ENCODE data around the gene PHYH. TPM values are rescaled to one million over a fixed set of nuclear protein-coding genes. Genes with fewer than 3 reads are reported as not detected.

Gene PHYH
- total RNA-seq, 1 experiment from 2014 or later: 22.5 TPM

DNA sequence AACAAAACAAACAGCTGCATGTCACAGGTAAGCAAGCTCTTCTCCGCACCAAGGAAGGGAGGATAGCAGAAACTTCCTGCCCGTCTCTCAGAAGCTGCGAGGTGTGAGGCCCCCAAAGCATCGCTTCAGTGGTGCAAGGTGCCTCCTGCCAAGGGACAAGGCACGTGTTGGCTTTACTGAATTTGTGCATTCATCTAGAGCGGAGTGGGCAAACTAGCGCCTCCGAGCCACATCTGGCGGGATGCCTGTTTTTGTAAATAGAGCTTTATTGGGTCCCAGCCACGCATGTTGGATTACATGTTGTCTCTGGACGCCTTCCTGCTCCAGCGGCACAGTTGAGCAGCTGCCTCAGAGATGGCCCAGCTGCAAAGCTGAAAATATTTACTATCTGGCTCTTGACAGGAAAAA, 27.7 kb downstream of the PHYH start (continued):
- no peak for TF ChIP-seq TCF7 (CRISPR knock-in tag; IDR thresholded peaks at IDR 0.05; ENCODE audit: low read depth)

DNA sequence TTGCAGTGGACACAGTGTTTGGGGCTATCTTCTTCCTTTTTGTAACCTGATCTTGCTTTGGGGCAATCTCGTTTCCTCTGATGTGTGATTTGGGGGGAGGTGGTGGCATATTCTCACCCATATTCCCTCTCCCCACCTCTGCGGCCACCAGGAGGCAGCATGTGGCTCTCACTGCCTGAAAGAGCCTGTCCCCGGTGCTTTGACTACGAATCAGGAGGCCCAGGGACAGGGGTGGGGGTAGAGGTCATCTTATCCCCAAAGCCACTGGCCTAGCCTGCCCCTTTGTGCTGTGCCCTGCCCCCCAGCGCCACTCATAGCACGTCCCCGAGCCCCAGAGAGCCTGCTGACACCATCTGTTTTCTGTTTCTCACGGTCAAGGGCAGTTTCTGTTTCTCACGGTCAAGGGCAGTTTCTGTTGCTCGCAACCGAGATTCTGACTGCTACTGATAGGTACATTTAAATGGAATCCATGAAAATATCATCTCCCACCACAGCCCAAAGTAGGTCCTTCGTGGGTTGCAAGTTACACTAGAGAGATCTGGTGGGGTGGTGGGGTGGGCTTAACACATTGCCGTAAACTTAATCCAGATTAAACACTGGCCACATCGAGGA, 28.2 kb downstream of the PHYH start:
- peak; percentile 96 for ATAC-seq

DNA sequence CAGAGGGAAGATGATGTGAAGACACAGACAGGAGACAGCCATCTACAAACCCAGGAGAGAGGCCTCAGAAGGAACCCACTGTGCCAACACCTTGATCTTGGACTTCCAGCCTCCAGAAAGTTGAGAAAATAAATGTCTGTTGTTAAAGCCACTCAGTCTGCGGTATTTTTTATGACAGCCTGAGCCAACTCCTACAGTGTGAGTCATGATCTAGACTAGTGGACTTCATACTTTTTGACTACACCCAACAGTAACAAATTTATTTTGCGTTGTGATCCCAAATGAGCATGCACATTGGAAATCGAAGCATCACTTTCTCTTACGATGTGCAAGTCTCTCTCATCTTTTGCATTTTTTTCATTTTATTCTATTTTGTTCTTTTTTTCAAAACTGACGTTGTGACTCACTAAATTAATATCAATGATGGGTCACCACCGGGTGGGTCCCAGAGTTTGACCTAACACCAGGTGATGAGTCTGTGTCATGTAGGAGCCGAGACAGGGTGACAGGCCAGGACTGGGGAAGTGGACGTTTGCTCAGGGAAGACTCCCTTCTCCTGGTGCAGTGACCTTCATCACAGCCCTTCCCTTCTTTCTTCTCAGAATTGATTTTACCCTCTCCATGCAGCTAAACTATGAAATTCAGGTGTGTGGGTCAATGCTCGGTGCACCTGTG, 28.9 kb downstream of the PHYH start:
- H3K9me3 Mint-ChIP-seq: no peaks in the 10 kb centered on the region
- ChIA-PET POLR2A (no interaction called here), CTCF (interaction anchor here (1.3 to 2.7 kb wide), 2 partner anchors 28 to 265 kb away, joined by 3 to 24 read pairs; partner anchors contain the start of gene PHYH)
- no peaks in the 10 kb centered on the region for H3K36me3 Mint-ChIP-seq
- H3K4me1 Mint-ChIP-seq: peaks cover 39% of the 10 kb centered on the region
- no peaks in the 10 kb centered on the region for H3K27me3 Mint-ChIP-seq (ENCODE audit: low read depth)
- H3K4me3 Mint-ChIP-seq: no peak overlapping the region
- no peak for TF ChIP-seq ZBTB21 (CRISPR knock-in tag; IDR thresholded peaks at IDR 0.05; ENCODE audit: borderline replicate concordance)
- TF ChIP-seq, protein P1, sequence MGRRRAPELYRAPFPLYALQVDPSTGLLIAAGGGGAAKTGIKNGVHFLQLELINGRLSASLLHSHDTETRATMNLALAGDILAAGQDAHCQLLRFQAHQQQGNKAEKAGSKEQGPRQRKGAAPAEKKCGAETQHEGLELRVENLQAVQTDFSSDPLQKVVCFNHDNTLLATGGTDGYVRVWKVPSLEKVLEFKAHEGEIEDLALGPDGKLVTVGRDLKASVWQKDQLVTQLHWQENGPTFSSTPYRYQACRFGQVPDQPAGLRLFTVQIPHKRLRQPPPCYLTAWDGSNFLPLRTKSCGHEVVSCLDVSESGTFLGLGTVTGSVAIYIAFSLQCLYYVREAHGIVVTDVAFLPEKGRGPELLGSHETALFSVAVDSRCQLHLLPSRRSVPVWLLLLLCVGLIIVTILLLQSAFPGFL (CRISPR knock-in tag; IDR thresholded peaks at IDR 0.05; ENCODE audit: borderline replicate concordance): no peak
- TF ChIP-seq ZNF396 (CRISPR knock-in tag; IDR thresholded peaks at IDR 0.05; ENCODE audit: borderline replicate concordance): no peak
- TF ChIP-seq USF2 (CRISPR knock-in tag; IDR thresholded peaks at IDR 0.05): no peak
- TF ChIP-seq TCF7 (CRISPR knock-in tag; IDR thresholded peaks at IDR 0.05; ENCODE audit: low read depth): no peak
- TF ChIP-seq, protein P2, sequence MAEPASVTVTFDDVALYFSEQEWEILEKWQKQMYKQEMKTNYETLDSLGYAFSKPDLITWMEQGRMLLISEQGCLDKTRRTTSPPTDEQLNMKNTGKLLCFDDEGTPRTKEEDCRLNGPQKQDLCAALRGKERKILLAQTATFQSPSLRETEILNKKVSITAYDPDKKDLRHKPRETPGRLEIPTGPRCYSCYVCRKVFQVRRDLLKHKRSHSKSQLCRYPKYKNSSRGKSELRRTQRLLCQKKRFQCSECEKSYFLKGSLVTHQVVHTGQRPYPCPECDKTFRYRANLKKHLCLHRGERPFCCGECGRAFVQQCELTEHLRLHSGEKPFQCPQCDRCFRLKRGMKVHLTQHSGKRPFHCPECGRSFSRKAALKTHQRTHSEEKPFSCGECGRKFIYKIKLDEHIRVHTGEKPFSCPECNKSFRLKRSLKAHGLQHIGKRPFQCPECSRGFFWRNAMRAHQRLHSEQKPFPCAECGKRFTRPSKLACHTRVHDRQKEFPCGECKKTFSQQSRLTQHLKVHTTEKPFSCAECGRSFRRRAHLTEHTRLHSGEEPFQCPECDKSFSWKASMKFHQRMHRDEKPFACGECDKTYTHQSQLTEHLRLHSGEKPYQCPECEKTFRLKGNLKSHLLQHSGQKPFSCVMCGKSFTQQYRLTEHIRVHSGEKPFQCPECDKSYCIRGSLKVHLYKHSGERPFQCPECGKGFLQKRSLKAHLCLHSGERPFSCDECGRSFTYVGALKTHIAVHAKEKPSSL (CRISPR knock-in tag; conservative IDR thresholded peaks at IDR 0.05): no peak
- no peak for TF ChIP-seq NFYB (CRISPR knock-in tag; conservative IDR thresholded peaks at IDR 0.05; ENCODE audit: low read depth)
- no peak for TF ChIP-seq JAZF1 (CRISPR knock-in tag; IDR thresholded peaks at IDR 0.05)
- TF ChIP-seq, protein P3, sequence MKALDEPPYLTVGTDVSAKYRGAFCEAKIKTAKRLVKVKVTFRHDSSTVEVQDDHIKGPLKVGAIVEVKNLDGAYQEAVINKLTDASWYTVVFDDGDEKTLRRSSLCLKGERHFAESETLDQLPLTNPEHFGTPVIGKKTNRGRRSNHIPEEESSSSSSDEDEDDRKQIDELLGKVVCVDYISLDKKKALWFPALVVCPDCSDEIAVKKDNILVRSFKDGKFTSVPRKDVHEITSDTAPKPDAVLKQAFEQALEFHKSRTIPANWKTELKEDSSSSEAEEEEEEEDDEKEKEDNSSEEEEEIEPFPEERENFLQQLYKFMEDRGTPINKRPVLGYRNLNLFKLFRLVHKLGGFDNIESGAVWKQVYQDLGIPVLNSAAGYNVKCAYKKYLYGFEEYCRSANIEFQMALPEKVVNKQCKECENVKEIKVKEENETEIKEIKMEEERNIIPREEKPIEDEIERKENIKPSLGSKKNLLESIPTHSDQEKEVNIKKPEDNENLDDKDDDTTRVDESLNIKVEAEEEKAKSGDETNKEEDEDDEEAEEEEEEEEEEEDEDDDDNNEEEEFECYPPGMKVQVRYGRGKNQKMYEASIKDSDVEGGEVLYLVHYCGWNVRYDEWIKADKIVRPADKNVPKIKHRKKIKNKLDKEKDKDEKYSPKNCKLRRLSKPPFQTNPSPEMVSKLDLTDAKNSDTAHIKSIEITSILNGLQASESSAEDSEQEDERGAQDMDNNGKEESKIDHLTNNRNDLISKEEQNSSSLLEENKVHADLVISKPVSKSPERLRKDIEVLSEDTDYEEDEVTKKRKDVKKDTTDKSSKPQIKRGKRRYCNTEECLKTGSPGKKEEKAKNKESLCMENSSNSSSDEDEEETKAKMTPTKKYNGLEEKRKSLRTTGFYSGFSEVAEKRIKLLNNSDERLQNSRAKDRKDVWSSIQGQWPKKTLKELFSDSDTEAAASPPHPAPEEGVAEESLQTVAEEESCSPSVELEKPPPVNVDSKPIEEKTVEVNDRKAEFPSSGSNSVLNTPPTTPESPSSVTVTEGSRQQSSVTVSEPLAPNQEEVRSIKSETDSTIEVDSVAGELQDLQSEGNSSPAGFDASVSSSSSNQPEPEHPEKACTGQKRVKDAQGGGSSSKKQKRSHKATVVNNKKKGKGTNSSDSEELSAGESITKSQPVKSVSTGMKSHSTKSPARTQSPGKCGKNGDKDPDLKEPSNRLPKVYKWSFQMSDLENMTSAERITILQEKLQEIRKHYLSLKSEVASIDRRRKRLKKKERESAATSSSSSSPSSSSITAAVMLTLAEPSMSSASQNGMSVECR (CRISPR knock-in tag; IDR thresholded peaks at IDR 0.05; ENCODE audit: borderline replicate concordance): no peak
- ATAC-seq: no peak
- no peak for DNase-seq (ENCODE audit: low spot score)
- peak overlapping the region; percentile 96 for H3K27ac Mint-ChIP-seq

More for the DNA sequence above, 28.2 kb downstream of the PHYH start:
- Mint-ChIP-seq H3K27ac (peak overlapping the region; percentile 96), H3K4me3 (no peak overlapping the region), H3K36me3 (peaks cover under 1% of the 10 kb centered on the region; the same call in 1 of the 2 replicates), H3K4me1 (peaks cover 38% of the 10 kb centered on the region), H3K27me3 (ENCODE audit: low read depth) (no peaks in the 10 kb centered on the region), H3K9me3 (peaks cover under 1% of the 10 kb centered on the region)
- TF ChIP-seq IRF2 (CRISPR knock-in tag; IDR thresholded peaks at IDR 0.05; ENCODE audit: borderline replicate concordance, low read depth) (no peak), MAX (CRISPR knock-in tag; IDR thresholded peaks at IDR 0.05) (no peak; the same call in 1 of the 2 replicates), JUN (CRISPR knock-in tag; IDR thresholded peaks at IDR 0.05) (no peak), JAZF1 (CRISPR knock-in tag; IDR thresholded peaks at IDR 0.05) (no peak), MXD4 (CRISPR knock-in tag; IDR thresholded peaks at IDR 0.05; ENCODE audit: borderline replicate concordance) (no peak), ZNF121 (CRISPR knock-in tag; IDR thresholded peaks at IDR 0.05) (no peak), RORB (CRISPR knock-in tag; IDR thresholded peaks at IDR 0.05) (no peak), ZNF416 (CRISPR knock-in tag; IDR thresholded peaks at IDR 0.05) (peak; percentile 94), SP1 (CRISPR knock-in tag; conservative IDR thresholded peaks at IDR 0.05) (peak; percentile 40; the same call in 1 of the 2 replicates)
- TF ChIP-seq, protein P4, sequence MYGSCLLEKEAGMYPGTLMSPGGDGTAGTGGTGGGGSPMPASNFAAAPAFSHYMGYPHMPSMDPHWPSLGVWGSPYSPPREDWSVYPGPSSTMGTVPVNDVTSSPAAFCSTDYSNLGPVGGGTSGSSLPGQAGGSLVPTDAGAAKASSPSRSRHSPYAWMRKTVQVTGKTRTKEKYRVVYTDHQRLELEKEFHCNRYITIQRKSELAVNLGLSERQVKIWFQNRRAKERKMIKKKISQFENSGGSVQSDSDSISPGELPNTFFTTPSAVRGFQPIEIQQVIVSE (CRISPR knock-in tag; IDR thresholded peaks at IDR 0.05; ENCODE audit: borderline replicate concordance): no peak
- TF ChIP-seq, protein P5, sequence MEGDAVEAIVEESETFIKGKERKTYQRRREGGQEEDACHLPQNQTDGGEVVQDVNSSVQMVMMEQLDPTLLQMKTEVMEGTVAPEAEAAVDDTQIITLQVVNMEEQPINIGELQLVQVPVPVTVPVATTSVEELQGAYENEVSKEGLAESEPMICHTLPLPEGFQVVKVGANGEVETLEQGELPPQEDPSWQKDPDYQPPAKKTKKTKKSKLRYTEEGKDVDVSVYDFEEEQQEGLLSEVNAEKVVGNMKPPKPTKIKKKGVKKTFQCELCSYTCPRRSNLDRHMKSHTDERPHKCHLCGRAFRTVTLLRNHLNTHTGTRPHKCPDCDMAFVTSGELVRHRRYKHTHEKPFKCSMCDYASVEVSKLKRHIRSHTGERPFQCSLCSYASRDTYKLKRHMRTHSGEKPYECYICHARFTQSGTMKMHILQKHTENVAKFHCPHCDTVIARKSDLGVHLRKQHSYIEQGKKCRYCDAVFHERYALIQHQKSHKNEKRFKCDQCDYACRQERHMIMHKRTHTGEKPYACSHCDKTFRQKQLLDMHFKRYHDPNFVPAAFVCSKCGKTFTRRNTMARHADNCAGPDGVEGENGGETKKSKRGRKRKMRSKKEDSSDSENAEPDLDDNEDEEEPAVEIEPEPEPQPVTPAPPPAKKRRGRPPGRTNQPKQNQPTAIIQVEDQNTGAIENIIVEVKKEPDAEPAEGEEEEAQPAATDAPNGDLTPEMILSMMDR (IDR thresholded peaks at IDR 0.05): peak; percentile 41; the same call in 1 of the 2 replicates
- ChIA-PET POLR2A (interaction anchor here (1.0 kb wide), 1 partner anchor 78 kb away, joined by 3 read pairs; no protein-coding TSS in a partner anchor), CTCF (interaction anchor here (0.6 to 2.9 kb wide), 15 partner anchors 16 to 265 kb away, joined by 3 to 35 read pairs (median 4); partner anchors contain the start of gene PHYH)
- DNase-seq (ENCODE audit: low spot score): peak; percentile 86

Data from WTC11 (cell line).